SW 1271 (cell line): ENCODE data around the gene APEX1.

ENCODE experiments used
- DNase-seq, 2 experiments: peaks; one replicate each; lab custom pipeline; 2025; lab: John Stamatoyannopoulos, UW

APEX1 gene

GRCh38 chr14:20454516-20455354 is at the start of gene APEX1, which contains the start of gene OSGEP:
Gene APEX1 (plus strand): TSS chr14:20455226. CDS start chr14:20455646, 420 bp downstream.
Gene OSGEP (minus strand): TSS chr14:20454812. CDS start chr14:20454683, 129 bp downstream.
- DNase-seq = peak; percentile 94 to 98

- DNase-seq = no peak
Measured at GRCh38 chr14:20409226-20409625, 45.8 kb upstream of the APEX1 start.

DNA sequence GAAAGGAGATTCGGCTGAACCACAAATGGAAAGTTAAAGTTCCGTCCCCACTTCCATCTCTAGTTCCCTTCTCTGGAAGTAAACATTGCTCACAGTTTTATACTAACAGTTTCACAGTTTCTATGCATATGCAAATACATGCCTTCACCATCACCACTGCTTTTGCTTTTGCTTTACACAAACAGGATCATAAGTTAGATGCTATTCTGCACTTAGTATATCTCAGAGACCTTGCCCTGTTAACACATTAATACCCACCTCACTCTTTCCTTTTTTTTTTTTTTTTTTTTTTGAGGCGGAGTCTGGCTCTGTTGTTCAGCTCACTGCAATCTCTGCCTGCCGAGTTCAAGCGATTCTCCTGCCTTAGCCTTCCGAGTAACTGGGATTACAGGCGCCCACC is 42.6 kb upstream of the APEX1 start:
- DNase-seq = no peak

GRCh38 chr14:20412876-20413743 is 41.9 kb upstream of the APEX1 start, which contains the start of gene TEP1:
Gene TEP1 (minus strand): TSS chr14:20413501. CDS start chr14:20408439, 5,062 bp downstream.
- peak; percentile 68 to 89 for DNase-seq

- DNase-seq = peak in 1 of 2 experiments; percentile 29
Measured at GRCh38 chr14:20413744-20414082, 41.3 kb upstream of the APEX1 start.

DNA sequence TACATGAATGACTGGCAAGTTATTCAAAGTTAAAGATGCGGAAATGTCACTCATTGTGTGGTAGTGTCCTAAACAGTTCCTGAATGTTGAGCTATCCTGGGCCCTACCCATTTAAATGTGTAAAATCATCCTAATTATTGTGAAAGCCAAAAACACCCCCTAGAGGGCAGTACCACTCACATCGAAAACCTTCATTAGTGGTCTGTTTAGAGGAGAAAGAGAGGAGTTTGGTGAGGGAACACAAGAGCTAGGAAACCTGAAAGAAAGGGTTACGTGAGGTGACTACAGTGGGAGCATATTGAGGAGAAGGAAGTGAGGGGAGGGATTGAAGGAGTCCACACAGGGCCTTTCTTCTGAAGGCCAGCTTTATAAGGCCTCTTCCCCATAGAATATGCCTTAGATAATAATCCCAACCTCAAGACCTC is 39.2 kb upstream of the APEX1 start:
- DNase-seq = peak; percentile 21 to 65

- DNase-seq = no peak
Measured at GRCh38 chr14:20416223-20416622, 38.8 kb upstream of the APEX1 start.

DNA sequence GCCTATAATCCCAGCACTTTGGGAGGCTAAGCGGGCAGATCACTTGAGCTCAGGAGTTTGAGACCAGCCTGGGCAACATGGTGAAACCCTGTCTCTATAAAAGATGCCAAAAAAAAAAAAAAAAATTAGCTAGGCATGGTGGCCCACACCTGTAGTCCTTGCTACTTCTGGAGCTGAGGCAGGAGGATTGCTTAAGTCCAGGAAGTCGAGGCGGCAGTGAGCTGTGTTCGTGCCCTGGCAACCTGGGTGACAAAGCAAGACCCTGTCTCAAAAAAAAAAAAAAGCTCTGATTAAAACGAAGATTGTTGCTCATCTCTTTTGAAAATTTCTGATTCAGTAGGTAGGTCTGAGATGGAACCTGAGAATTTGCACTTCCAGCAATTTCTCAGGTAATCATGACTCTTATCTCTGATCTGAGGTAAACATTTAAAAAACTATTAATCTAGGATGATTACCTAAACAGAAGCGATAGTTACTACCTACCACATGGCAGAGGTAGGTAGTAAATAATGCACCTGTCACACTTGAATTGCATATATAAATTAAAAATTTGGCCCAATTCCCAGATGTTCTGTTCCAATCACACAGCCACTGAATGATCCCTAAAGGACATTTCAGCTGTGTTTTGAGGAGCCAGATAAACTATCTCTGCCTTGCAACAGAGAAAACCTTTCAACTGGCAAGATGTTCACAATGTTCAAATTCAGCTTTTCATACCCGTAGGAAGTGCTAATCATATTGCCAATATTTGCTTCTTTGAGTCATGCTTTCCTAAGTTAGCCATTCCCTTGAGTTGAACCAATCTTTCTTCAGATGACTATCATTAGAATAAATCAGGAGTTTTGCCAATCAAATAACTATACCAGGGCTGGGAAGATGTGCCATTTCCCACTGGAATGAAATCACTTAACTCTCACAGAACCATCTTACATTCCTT is 37.5 kb upstream of the APEX1 start:
- no peak for DNase-seq

- no peak for DNase-seq
Measured at GRCh38 chr14:20418501-20418909, 36.5 kb upstream of the APEX1 start.

DNA sequence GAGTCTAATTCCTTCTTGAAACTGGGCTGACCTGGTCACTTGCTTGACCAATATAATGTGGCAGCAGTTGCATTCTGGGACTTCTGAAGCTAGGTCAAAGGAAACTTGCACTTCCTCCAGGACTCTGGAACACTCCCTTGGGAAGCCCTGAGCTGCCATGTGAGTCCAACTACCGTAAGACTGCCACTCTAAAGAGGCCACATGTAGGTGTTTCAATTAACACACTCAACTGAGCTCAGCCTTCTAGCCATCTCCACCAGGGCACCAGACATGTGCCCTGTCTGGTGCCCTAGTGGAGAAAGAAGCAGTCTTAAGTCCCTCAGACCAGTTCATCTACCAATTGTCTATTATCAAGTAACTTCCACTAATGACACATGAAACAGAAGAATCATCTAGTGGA is 35.6 kb upstream of the APEX1 start:
- no peak for DNase-seq

DNA sequence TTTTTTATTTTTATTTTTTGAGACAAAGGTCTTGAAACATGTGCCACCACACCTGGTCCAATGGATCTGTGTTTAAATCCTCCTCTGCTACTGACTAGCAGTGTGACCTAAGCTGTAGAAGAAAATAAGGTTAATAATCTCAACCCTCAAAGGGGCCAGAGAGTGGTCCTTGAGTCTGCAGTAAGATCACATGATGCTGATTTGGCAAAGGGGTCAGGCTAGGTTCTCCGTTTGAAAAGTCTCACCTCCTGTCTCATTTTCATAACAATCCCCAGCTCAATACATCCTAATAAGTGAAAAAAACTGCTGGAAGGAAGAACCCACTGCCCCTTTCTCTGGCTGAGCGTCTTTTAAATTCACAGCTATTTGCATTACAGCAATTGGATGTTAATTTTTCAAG is 33.8 kb upstream of the APEX1 start:
- no peak for DNase-seq

- DNase-seq = no peak
Measured at GRCh38 chr14:20422886-20423285, 32.1 kb upstream of the APEX1 start.

DNA sequence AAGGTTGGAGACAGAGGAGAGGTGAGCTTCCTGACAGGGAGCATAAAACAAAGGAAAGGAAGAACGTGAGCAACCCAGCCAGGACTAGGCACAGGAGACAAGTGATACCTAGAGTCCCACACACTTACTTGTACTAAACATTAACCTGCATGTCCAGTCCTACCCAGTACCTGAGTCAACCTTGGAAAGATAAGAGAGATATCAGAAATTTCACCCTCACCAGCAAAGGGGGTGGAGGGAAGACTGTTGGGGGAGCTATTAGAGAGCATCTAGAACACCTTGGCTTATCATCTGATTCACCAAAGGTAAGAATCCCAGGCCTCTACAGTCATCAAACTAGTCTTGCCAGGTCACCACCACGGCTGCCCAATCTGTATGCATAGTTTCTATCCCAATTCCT is 30.2 kb upstream of the APEX1 start:
- no peak for DNase-seq

GRCh38 chr14:20427231-20428009 is 27.6 kb upstream of the APEX1 start:
- DNase-seq = peak in 1 of 2 experiments; percentile 47

DNA sequence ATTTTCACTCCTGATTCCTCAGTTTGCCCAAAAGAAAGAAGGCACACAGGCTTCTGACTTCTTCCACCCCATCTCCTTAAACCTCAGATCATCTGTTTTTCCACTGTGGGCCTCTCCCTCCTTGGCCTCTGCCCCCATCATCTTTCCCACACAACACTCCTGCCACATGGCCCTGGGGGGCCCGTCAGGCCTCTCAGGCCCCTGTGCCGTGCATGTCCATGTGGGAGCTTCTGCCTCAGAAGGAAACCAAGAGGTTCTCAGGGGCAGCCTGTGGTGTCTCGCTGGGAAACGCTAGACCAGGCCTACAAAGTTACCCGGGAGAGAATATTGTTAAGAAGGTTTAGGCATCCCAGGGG is 27.0 kb upstream of the APEX1 start:
- no peak for DNase-seq

DNA sequence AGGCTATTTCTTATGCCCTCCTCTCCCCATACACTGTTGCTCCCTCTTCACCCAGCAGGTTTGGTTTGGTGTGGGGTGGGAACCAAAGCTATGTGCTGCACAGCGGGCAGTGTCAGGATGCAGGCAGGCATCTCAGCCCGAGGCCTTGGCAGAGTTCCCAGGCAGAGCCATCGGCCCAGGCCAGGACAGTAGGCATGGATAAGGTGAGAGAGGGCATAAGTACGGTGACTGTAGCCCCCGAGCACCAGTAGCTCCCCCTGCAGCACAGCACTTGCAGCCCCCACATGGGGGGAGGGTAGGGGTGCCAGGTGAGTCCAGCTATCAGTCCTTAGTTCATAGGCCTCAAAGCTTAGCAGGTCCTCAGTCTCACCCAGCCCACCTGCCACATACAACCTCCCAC is 26.2 kb upstream of the APEX1 start:
- DNase-seq = no peak

GRCh38 chr14:20429801-20430669 is 25.0 kb upstream of the APEX1 start:
- no peak for DNase-seq

DNA sequence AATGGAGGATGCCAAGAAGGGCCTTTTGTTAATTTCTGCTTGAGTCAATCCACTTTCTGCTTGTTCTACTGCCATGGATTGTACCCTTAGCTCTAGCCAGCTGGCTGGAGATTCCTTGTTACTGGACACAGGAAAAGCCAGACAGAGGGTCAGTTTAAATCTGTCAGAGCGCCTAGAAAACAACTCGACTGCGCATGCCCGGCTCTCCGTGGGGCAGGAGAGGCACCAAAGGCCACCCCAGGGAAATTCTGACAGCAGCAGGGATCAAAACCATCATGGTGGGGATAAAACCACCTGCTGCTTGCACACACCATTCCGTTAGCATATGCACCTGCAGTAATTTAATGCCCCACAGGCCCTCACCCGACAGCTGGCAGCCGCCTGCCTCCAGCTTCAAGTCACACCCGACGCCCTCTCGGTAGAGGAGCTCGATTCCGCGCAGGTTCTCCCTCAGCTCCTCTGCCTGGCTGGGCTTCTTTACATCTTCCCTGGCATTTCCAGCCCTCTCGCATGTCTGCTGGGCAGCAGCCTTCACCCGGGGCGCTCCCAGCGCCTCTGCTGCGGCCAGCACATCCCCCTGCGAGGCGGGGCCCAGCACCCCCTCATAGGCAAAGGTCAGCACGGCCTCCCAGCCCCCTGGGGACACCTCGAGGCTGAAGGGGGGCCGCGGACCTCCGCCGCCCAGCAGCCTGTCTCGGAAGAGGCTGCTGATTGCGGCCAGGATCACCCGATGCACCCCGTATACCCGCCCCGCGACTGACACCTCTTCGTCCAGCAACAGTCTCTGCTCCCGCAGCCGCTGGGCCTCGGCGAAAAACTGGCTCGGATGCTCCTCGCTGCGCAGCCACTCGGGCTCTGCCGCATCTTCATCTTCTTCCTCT is 20.1 kb upstream of the APEX1 start:
- no peak for DNase-seq
